ENCODE data around the gene MGRN1.
A peak's percentile ranks its signal among the peaks of the same experiment; 100 is the strongest.

The MGRN1 gene

GRCh38 chr16:4594433-4595410 lies 29.9 kb upstream of the MGRN1 start:
- TF ChIP-seq CTCF (IDR thresholded peaks at IDR 0.05; ENCODE audit: low read length, missing control alignments) = no peak
- H3K4me3 ChIP-seq (replicated peaks; ENCODE audit: low read depth, low read length) = no peak overlapping the region
- no peak for DNase-seq (ENCODE audit: low read depth)

DNA sequence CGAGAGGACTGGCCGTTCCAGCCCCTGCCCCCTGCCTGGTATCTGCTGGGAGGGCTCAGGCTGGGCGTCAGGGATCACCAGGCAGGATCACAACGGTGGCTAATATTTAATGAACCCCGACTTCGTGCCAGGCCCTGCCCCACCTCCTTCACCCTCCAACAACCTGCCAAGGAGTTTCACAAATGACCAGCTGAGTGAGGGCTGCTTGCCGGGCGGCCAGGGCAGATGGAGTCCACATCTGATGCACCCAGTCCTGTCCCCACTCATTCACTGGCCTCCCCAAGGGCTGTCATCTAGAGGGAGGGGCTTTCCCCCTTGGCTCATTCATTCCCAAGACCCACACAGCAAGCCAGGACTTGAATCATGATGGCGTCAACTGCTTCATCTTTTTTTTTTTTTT lies 27.5 kb upstream of the MGRN1 start:
- no peak overlapping the region for H3K4me3 ChIP-seq (replicated peaks; ENCODE audit: low read depth, low read length)
- DNase-seq (ENCODE audit: low read depth) = no peak
- TF ChIP-seq CTCF (IDR thresholded peaks at IDR 0.05; ENCODE audit: low read length, missing control alignments) = no peak

- H3K4me3 ChIP-seq (replicated peaks; ENCODE audit: low read depth, low read length) = no peak overlapping the region
- no peak for TF ChIP-seq CTCF (IDR thresholded peaks at IDR 0.05; ENCODE audit: low read length, missing control alignments)
- DNase-seq (ENCODE audit: low read depth) = no peak
These were observed 25.6 kb upstream of the MGRN1 start for GRCh38 chr16:4599037-4599436.

GRCh38 chr16:4599545-4599944 lies 25.1 kb upstream of the MGRN1 start:
- no peak for DNase-seq (ENCODE audit: low read depth)
- no peak for TF ChIP-seq CTCF (IDR thresholded peaks at IDR 0.05; ENCODE audit: low read length, missing control alignments)
- H3K4me3 ChIP-seq (replicated peaks; ENCODE audit: low read depth, low read length) = no peak overlapping the region

- DNase-seq (ENCODE audit: low read depth) = peak; percentile 25
- TF ChIP-seq CTCF (IDR thresholded peaks at IDR 0.05; ENCODE audit: low read length, missing control alignments) = no peak
- H3K4me3 ChIP-seq (replicated peaks; ENCODE audit: low read depth, low read length) = no peak overlapping the region
These were observed 23.4 kb upstream of the MGRN1 start for GRCh38 chr16:4601036-4601863.

DNA sequence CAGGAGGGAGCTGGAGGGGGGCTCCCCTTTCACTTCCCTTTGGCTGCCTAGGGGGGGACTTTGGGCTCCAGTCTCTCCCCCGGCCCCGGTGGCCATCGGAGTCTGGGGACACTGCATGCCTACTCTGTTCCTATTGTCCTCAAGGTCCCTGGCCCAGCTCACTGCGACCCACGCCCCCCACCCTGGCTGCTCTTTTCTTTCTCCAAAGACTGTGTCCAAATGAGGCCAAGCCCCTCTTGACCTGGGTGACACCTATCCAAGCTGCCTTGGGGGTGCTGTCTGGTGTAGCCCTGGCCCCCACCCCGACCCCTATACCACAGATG lies 22.8 kb upstream of the MGRN1 start:
- H3K4me3 ChIP-seq (replicated peaks; ENCODE audit: low read depth, low read length) = no peak overlapping the region
- TF ChIP-seq CTCF (IDR thresholded peaks at IDR 0.05; ENCODE audit: low read length, missing control alignments) = no peak
- DNase-seq (ENCODE audit: low read depth) = no peak

Measured in fibroblast of pulmonary artery (primary cell).